HCT116 (cell line): ENCODE results near the gene ZAP70. TPM values are rescaled to one million over a fixed set of nuclear protein-coding genes. Genes with fewer than 3 reads are reported as not detected.

ENCODE experiments used
- ATAC-seq: fragments of 200-7000 bp; cut with Tn5 transposase; 2 replicates; pipeline ENCODE4 v1.9.1; 2020; ENCODE audit warnings: mild to moderate bottlenecking, moderate library complexity
- BruUV-seq: library from RNA; stranded (reverse); fragments of 400-500 nt; replicated peaks from 2 replicates; lab custom pipeline; 2021; lab: Mats Ljungman, UMichigan
- CTCF ChIA-PET: fragments of 300-600 bp; sonication (Branson Sonifier 250); formaldehyde crosslinking; loops from one replicate; lab custom pipeline; 2021; ENCODE audit warnings: antibody characterized with exemption; lab: Charles Lee
- POLR2A ChIA-PET: fragments of 300-600, 350-600 bp; sonication (Branson Sonifier 250); formaldehyde crosslinking; loops from one replicate; lab custom pipeline; 2021; ENCODE audit warnings: antibody characterized with exemption; lab: Charles Lee
- RAD21 ChIA-PET, 2 experiments: fragments of 300-600 bp; sonication (Branson Sonifier 250); formaldehyde crosslinking; loops; one replicate each; lab custom pipeline; 2023; ENCODE audit warnings: low total read pairs in 2 of 2; ENCODE audit not compliant: uncharacterized antibody in 2 of 2, unreplicated experiment in 2 of 2, low non-redundant PET in 1 of 2; lab: Charles Lee
- DNase-seq: peaks from one replicate; pipeline ENCODE4 v3.0.0-alpha.2; 2010; ENCODE audit warnings: low read depth, low spot score
- H2AFZ ChIP-seq: fragments of 200-600 bp; shearing (Covaris generic), sonication (generic); 2 replicates; pipeline ENCODE4 v1.6.1; 2017; ENCODE audit warnings: low read depth, mixed run types, mixed read lengths, antibody characterized with exemption, low read length; ENCODE audit not compliant: poor library complexity, severe bottlenecking
- H3K27ac ChIP-seq: 2 replicates; pipeline ENCODE4 v1.5.1; 2012; ENCODE audit warnings: low read depth, low read length
- H3K27me3 ChIP-seq: fragments of 200-600 bp; sonication (generic); 2 replicates; pipeline ENCODE4 v1.6.1; 2016; ENCODE audit warnings: mixed run types, low read length, mixed read lengths; ENCODE audit not compliant: insufficient read depth
- H3K36me3 ChIP-seq, 2 experiments: fragments of 200-500 bp in 1 of 2; fragments of 200-600 bp in 1 of 2; sonication (Bioruptor generic) in 1 of 2; sonication (generic) in 1 of 2; 2 replicates each; pipeline versions ENCODE4 v1.5.1 to v1.6.1; 2014 to 2016; ENCODE audit warnings: low read length in 2 of 2, inconsistent platforms in 1 of 2, mixed read lengths in 1 of 2, mixed run types in 1 of 2; ENCODE audit not compliant: insufficient read depth in 2 of 2, control insufficient read depth in 1 of 2
- H3K4me1 ChIP-seq, 2 experiments: fragments of 200-600 bp in 1 of 2; sonication (generic) in 1 of 2; 2 replicates each; pipeline versions ENCODE4 v1.5.1 to v1.6.1; 2012 to 2017; ENCODE audit warnings: low read length in 2 of 2, inconsistent platforms in 1 of 2, mild to moderate bottlenecking in 1 of 2, mixed read lengths in 1 of 2, mixed run types in 1 of 2, moderate library complexity in 1 of 2; ENCODE audit not compliant: insufficient read depth in 2 of 2, control insufficient read depth in 1 of 2
- H3K4me2 ChIP-seq: fragments of 200-600 bp; sonication (generic); 2 replicates; pipeline ENCODE4 v1.6.1; 2017; ENCODE audit warnings: mixed run types, low read length, mixed read lengths
- H3K4me3 ChIP-seq, 2 experiments: fragments of 200-600 bp in 1 of 2; sonication (generic) in 1 of 2; replicated peaks in 1 of 2; 2 replicates each; pipeline ENCODE4 v1.5.1; 2011 to 2016; ENCODE audit warnings: low read length in 2 of 2, control low read depth in 1 of 2, low read depth in 1 of 2, mild to moderate bottlenecking in 1 of 2, mixed read lengths in 1 of 2, mixed run types in 1 of 2
- H3K79me2 ChIP-seq: fragments of 200-600 bp; sonication (generic); 2 replicates; pipeline ENCODE4 v1.6.1; 2017; ENCODE audit warnings: mild to moderate bottlenecking, mixed run types, low read length, moderate library complexity, mixed read lengths; ENCODE audit not compliant: insufficient read depth
- H3K9ac ChIP-seq: fragments of 200-600 bp; sonication (generic); 2 replicates; pipeline ENCODE4 v1.6.1; 2016; ENCODE audit warnings: low read length, mixed read lengths
- H3K9me2 ChIP-seq: fragments of 200-600 bp; sonication (generic), shearing (Covaris generic); 2 replicates; pipeline ENCODE4 v1.6.1; 2017; ENCODE audit warnings: mixed run types, mild to moderate bottlenecking, moderate library complexity; ENCODE audit not compliant: insufficient read depth
- H3K9me3 ChIP-seq, 2 experiments: fragments of 200-500 bp in 1 of 2; fragments of 200-600 bp in 1 of 2; sonication (Bioruptor generic) in 1 of 2; sonication (generic) in 1 of 2; 2 replicates each; pipeline ENCODE4 v1.6.1; 2014 to 2017; ENCODE audit warnings: low read length in 2 of 2, mixed read lengths in 2 of 2, inconsistent platforms in 1 of 2, low read depth in 1 of 2, mild to moderate bottlenecking in 1 of 2, mixed run types in 1 of 2, moderate library complexity in 1 of 2; ENCODE audit not compliant: control insufficient read depth in 1 of 2, insufficient read depth in 1 of 2
- H4K20me1 ChIP-seq: fragments of 200-600 bp; sonication (generic), shearing (Covaris generic); 2 replicates; pipeline ENCODE4 v1.6.1; 2017; ENCODE audit warnings: mixed run types, mild to moderate bottlenecking, moderate library complexity; ENCODE audit not compliant: insufficient read depth
- EGR1 ChIP-seq: IDR thresholded peaks from 2 replicates; pipeline ENCODE4 v1.6.1; 2012; ENCODE audit warnings: low read depth
- ELF1 ChIP-seq: IDR thresholded peaks from 2 replicates; pipeline ENCODE4 v1.6.1; 2012; ENCODE audit warnings: low read depth, borderline replicate concordance
- EZH2phosphoT487 ChIP-seq: fragments of 200-600 bp; IDR thresholded peaks from 2 replicates; pipeline ENCODE4 v1.6.1; 2018; ENCODE audit warnings: antibody characterized with exemption, borderline replicate concordance
- FOSL1 ChIP-seq: IDR thresholded peaks from 2 replicates; pipeline ENCODE4 v1.6.1; 2012; ENCODE audit warnings: low read depth
- JUND ChIP-seq: IDR thresholded peaks from 2 replicates; pipeline ENCODE4 v1.6.1; 2012
- POLR2A ChIP-seq: IDR thresholded peaks from 2 replicates; pipeline ENCODE4 v1.7.0; 2011; ENCODE audit warnings: borderline replicate concordance; ENCODE audit not compliant: insufficient read depth, insufficient read length; ENCODE audit errors: extremely low read depth
- POLR2AphosphoS5 ChIP-seq: IDR thresholded peaks from 2 replicates; pipeline ENCODE4 v1.6.1; 2011; ENCODE audit warnings: mild to moderate bottlenecking, low read depth, low read length, moderate library complexity
- RAD21 ChIP-seq: IDR thresholded peaks from 2 replicates; pipeline ENCODE4 v1.6.1; 2012; ENCODE audit warnings: low read depth, mild to moderate bottlenecking
- SRF ChIP-seq: IDR thresholded peaks from 2 replicates; pipeline ENCODE4 v1.6.1; 2012; ENCODE audit warnings: low read depth
- TCF7L2 ChIP-seq: IDR thresholded peaks from 2 replicates; pipeline ENCODE4 v1.7.0; 2011; ENCODE audit warnings: borderline replicate concordance, inconsistent platforms; ENCODE audit not compliant: insufficient read depth, insufficient read length; ENCODE audit errors: extremely low read depth
- ZFX ChIP-seq: fragments of 450-650 bp; IDR thresholded peaks from 2 replicates; pipeline ENCODE4 v1.6.1; 2017
- ZNF274 ChIP-seq: fragments of 200-500 bp; sonication (Bioruptor generic); IDR thresholded peaks from 2 replicates; pipeline ENCODE4 v1.6.1; 2014; ENCODE audit warnings: mild to moderate bottlenecking, low read depth, low read length, inconsistent platforms
- intact Hi-C: fragments of 100-400 bp; cut with micrococcal nuclease; formaldehyde crosslinking; loops from 2 replicates; pipeline ENCODE4 v1.10.0; 2022
- total RNA-seq: library from RNA; stranded (reverse); gene quantifications from one replicate; pipeline ENCODE4 v1.2.1, GENCODE V29; 2021; ENCODE audit not compliant: unreplicated experiment
- TF ChIP-seq, protein P1 (sequence below): IDR thresholded peaks from 2 replicates; pipeline ENCODE4 v1.6.1; 2012
- TF ChIP-seq, protein P2 (sequence below): IDR thresholded peaks from 2 replicates; pipeline ENCODE4 v1.6.1; 2012
- TF ChIP-seq, protein P3 (sequence below), 3 experiments: fragments of 200-600 bp in 1 of 3; sonication (generic) in 1 of 3; IDR thresholded peaks in 2 of 3; conservative IDR thresholded peaks in 1 of 3; 2 replicates each; pipeline ENCODE4 v1.5.1; 2012 to 2017; ENCODE audit warnings: low read depth in 2 of 3, low read length in 2 of 3, antibody characterized with exemption in 1 of 3, borderline replicate concordance in 1 of 3, control low read depth in 1 of 3, mild to moderate bottlenecking in 1 of 3, mixed read lengths in 1 of 3, mixed run types in 1 of 3, moderate library complexity in 1 of 3; ENCODE audit not compliant: insufficient read depth in 1 of 3
- TF ChIP-seq, protein P4 (sequence below): IDR thresholded peaks from 2 replicates; pipeline ENCODE4 v1.6.1; 2011; ENCODE audit warnings: mild to moderate bottlenecking, low read length, moderate library complexity; ENCODE audit not compliant: insufficient replicate concordance; ENCODE audit errors: extremely low read depth

Gene ZAP70
- total RNA-seq, 1 experiment from 2014 or later, result 0.91 TPM

DNA sequence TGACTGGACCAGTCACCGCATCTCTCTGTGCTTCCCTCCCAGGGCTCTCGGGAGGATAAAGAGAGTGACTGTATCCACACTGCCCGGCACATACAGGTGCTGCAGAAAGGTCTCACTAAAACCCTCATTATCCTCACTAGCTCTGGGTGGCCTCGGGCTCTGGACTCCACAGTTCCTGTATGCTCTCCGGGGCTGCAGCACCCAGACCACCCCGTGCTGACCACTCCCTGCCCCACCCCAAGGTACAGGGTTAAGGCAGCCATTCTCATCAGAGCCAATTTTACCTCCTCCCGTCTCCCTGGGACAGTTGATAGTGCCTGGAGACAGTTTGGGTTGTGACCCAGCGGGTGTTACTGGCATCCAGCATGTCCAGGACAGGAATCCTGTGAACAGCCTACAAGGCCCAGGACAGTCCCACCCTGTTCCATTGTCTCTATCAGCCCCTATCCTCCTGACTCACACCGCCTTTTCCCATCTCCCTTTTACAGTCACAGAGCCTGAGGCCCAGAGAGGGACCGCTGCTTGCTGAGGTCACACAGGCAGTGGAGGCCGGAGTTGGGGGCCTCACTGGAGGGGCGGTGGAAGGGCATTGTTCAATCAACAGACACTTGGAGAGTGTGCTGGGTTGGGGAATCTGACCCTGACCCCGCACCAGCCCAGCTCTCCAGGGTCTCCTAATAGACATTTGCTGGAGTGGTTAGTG lies 1.7 kb downstream of the ZAP70 start (continued):
- no peak for TF ChIP-seq TCF7L2
- TF ChIP-seq ELF1, result no peak
- TF ChIP-seq ZNF274, result no peak
- no peak for TF ChIP-seq RAD21
- no peak for TF ChIP-seq JUND
- no peak for TF ChIP-seq EZH2phosphoT487
- no peak for TF ChIP-seq FOSL1
- TF ChIP-seq EGR1, result no peak

DNA sequence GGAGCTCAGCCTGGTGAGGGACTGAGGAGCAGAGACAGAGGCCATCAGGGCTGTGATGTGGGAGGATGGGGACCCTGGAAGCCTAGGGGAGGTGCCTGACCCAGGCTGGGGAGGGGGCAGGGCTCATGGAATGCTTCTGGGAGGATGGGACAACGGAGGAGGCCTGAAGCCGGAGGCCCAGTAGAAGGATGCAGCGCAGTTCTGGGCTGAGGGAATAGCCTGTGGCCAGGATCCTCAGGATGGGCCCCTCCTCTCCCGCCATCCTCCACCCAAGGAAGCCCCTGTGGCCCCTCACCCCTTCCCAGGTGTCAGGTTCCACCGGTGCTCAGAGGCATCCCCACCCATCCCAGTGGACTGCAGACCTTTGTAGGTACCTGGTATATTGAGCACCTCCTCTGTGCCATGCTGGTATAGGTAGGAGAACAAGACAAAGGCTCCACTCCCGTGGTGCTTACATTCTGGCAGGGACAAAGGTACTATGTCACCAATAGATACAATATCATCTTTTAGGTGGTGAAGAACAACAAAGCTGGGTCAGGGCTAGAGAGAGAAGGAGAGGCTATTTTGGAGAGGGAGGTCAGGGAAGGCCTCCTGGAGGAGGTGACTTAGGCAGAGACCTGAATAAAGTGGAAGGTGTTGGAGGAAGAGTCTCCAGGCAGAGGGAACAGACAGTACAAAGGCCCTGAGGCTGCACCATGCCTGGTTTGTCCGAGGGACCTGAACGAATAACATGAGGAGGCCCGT lies 2.7 kb downstream of the ZAP70 start:
- Histone ChIP-seq H3K27ac (no peak overlapping the region), H3K27me3 (no peaks in the 10 kb centered on the region), H3K9me2 (no peaks in the 10 kb centered on the region), H3K9ac (no peak overlapping the region), H4K20me1 (no peaks in the 10 kb centered on the region), H3K4me1 (no peaks in the 10 kb centered on the region), H3K4me2 (no peak overlapping the region), H3K79me2 (no peaks in the 10 kb centered on the region), H3K36me3 (no peaks in the 10 kb centered on the region), H3K4me3 (no peak overlapping the region), H2AFZ (no peak overlapping the region), H3K9me3 (no peaks in the 10 kb centered on the region)
- ChIA-PET CTCF (no interaction called here), RAD21 (no interaction called here), POLR2A (no interaction called here)
- no TSS peak for BruUV-seq
- intact Hi-C loops, result no loop called here
- TF ChIP-seq RAD21 (no peak), POLR2AphosphoS5 (no peak), POLR2A (no peak), SRF (no peak), ELF1 (no peak), TCF7L2 (no peak), ZFX (no peak)
- TF ChIP-seq, protein P1, sequence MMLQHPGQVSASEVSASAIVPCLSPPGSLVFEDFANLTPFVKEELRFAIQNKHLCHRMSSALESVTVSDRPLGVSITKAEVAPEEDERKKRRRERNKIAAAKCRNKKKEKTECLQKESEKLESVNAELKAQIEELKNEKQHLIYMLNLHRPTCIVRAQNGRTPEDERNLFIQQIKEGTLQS, result no peak
- TF ChIP-seq, protein P2, sequence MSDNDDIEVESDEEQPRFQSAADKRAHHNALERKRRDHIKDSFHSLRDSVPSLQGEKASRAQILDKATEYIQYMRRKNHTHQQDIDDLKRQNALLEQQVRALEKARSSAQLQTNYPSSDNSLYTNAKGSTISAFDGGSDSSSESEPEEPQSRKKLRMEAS, result no peak
- TF ChIP-seq, protein P3, sequence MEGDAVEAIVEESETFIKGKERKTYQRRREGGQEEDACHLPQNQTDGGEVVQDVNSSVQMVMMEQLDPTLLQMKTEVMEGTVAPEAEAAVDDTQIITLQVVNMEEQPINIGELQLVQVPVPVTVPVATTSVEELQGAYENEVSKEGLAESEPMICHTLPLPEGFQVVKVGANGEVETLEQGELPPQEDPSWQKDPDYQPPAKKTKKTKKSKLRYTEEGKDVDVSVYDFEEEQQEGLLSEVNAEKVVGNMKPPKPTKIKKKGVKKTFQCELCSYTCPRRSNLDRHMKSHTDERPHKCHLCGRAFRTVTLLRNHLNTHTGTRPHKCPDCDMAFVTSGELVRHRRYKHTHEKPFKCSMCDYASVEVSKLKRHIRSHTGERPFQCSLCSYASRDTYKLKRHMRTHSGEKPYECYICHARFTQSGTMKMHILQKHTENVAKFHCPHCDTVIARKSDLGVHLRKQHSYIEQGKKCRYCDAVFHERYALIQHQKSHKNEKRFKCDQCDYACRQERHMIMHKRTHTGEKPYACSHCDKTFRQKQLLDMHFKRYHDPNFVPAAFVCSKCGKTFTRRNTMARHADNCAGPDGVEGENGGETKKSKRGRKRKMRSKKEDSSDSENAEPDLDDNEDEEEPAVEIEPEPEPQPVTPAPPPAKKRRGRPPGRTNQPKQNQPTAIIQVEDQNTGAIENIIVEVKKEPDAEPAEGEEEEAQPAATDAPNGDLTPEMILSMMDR (IDR thresholded peaks at IDR 0.05 in 2 of 3, conservative IDR thresholded peaks at IDR 0.05 in 1 of 3; ENCODE audit: borderline replicate concordance in 1 of 3, insufficient read depth in 1 of 3, low read depth in 2 of 3, low read length in 2 of 3), result no peak
- TF ChIP-seq, protein P4, sequence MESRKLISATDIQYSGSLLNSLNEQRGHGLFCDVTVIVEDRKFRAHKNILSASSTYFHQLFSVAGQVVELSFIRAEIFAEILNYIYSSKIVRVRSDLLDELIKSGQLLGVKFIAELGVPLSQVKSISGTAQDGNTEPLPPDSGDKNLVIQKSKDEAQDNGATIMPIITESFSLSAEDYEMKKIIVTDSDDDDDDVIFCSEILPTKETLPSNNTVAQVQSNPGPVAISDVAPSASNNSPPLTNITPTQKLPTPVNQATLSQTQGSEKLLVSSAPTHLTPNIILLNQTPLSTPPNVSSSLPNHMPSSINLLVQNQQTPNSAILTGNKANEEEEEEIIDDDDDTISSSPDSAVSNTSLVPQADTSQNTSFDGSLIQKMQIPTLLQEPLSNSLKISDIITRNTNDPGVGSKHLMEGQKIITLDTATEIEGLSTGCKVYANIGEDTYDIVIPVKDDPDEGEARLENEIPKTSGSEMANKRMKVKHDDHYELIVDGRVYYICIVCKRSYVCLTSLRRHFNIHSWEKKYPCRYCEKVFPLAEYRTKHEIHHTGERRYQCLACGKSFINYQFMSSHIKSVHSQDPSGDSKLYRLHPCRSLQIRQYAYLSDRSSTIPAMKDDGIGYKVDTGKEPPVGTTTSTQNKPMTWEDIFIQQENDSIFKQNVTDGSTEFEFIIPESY, result no peak
- DNase-seq (no peak), ATAC-seq (no peak)
